Measurements from ENCODE around the gene ATE1. TPM values are rescaled to one million over a fixed set of nuclear protein-coding genes. Genes with fewer than 3 reads are reported as not detected.
"Not testable (repeated sequence)": the region's sequence is repeated elsewhere in the genome, so short reads cannot be mapped to it uniquely, and the experiment has no call there.

Gene ATE1
- total RNA-seq, 2 experiments from 2014 or later: 18.5 to 20.9 TPM

DNA sequence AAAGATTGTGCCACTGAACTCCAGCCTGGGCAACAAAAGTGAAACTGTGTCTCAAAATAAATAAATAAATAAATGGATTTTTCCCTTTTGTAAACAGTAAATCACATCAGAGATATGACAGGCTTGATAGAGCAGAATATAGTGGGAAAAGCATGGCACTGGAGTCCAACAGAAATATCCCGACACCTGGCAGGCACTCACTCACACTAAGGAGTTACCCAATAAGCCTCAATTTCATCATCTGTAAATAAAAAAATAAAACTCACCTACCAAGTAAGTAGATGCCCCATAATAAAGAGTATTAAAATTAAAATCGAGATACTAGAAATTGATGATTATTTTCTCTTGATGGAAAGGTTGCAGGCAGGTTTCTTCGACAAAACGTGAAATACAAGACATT, 1.7 kb downstream of the ATE1 start:
- POLR2A ChIA-PET: no interaction called here
- Mint-ChIP-seq H3K4me3 (peak overlapping the region; percentile 91), H3K27ac (peak overlapping the region; percentile 87)

GRCh38 chr10:121921238-121921931, 6.4 kb downstream of the ATE1 start:
- no peak overlapping the region for H3K4me3 ChIP-seq (ENCODE audit: low read length)
- no peaks in the 10 kb centered on the region for H3K27me3 Mint-ChIP-seq
- no peak for ATAC-seq (ENCODE audit: poor library complexity)
- no peak overlapping the region for H3K27ac ChIP-seq (ENCODE audit: low read depth in 1 of 2, low read length in 2 of 2)
- peaks cover 3% of the 10 kb centered on the region for H3K4me1 ChIP-seq (ENCODE audit: insufficient read depth, low read length)
- ChIA-PET POLR2A (no interaction called here), CTCF (no interaction called here)
- TF ChIP-seq CTCF (IDR thresholded peaks at IDR 0.05): no peak
- H3K4me3 Mint-ChIP-seq: no peak overlapping the region
- peaks cover 12% of the 10 kb centered on the region for H3K4me1 Mint-ChIP-seq (ENCODE audit: low read depth)
- H3K36me3 Mint-ChIP-seq (ENCODE audit: low read depth): peaks cover 56% of the 10 kb centered on the region
- H3K27ac Mint-ChIP-seq: no peak overlapping the region
- H3K27me3 ChIP-seq (ENCODE audit: control insufficient read depth in 1 of 2, insufficient read depth in 2 of 2, low read length in 2 of 2): no peaks in the 10 kb centered on the region
- intact Hi-C loops (cut with DNase I, micrococcal nuclease): loop anchor here in 1 of 2 experiments (10.0 kb wide), 1 partner anchor 1033 kb away; the partner anchor contains the start of gene C10orf88
- no peaks in the 10 kb centered on the region for H3K9me3 Mint-ChIP-seq
- H3K9me3 ChIP-seq (ENCODE audit: control insufficient read depth in 1 of 2, insufficient read depth in 1 of 2, low read length in 2 of 2): no peaks in the 10 kb centered on the region
- H3K36me3 ChIP-seq (ENCODE audit: insufficient read depth, low read length): peaks cover 27% of the 10 kb centered on the region
- no peak for DNase-seq

More for the DNA sequence above, 1.7 kb downstream of the ATE1 start:
- CTCF ChIA-PET: no interaction called here
- H3K9me3 ChIP-seq (ENCODE audit: control insufficient read depth in 1 of 2, insufficient read depth in 1 of 2, low read length in 2 of 2): no peaks in the 10 kb centered on the region
- no peaks in the 10 kb centered on the region for H3K9me3 Mint-ChIP-seq
- H3K4me3 ChIP-seq (ENCODE audit: low read length): no peak overlapping the region
- peaks cover 30% of the 10 kb centered on the region for H3K36me3 Mint-ChIP-seq (ENCODE audit: low read depth)
- H3K4me1 ChIP-seq (ENCODE audit: insufficient read depth, low read length): peaks cover 11% of the 10 kb centered on the region
- ATAC-seq (ENCODE audit: poor library complexity): no peak
- no peak for TF ChIP-seq CTCF (IDR thresholded peaks at IDR 0.05)
- no peaks in the 10 kb centered on the region for H3K27me3 Mint-ChIP-seq
- H3K4me1 Mint-ChIP-seq (ENCODE audit: low read depth): peaks cover 32% of the 10 kb centered on the region
- no peak for DNase-seq
- H3K27me3 ChIP-seq (ENCODE audit: control insufficient read depth in 1 of 2, insufficient read depth in 2 of 2, low read length in 2 of 2): no peaks in the 10 kb centered on the region
- H3K27ac ChIP-seq (ENCODE audit: low read depth in 1 of 2, low read length in 2 of 2): no peak overlapping the region
- intact Hi-C loops (cut with DNase I, micrococcal nuclease): loop anchor here in 1 of 2 experiments (5.0 to 10.0 kb wide), 2 partner anchors 1029 to 1081 kb away; partner anchors contain the start of genes ACADSB, C10orf88 and IKZF5
- H3K36me3 ChIP-seq (ENCODE audit: insufficient read depth, low read length): peaks cover 18% of the 10 kb centered on the region

DNA sequence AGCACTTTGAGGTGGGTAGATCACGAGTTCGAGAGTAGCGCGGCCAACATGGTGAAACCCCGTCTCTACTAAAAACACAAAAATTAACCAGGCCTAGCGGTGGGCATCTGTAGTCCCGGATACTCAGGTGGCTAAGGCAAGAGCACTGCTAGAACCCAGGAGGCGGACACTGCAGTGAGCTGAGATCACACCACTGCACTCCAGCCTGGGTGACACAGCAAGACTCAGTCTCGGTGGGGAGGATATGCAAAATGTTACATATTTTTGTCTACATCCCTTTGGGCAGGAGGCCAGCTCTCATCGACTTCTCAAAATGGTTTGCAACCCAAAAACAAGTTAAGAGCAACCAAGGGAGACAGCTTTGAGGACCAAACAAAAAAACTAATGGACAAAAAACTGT, 8.2 kb downstream of the ATE1 start:
- H3K27me3 Mint-ChIP-seq: no peaks in the 10 kb centered on the region
- H3K4me1 Mint-ChIP-seq (ENCODE audit: low read depth): peaks cover 4% of the 10 kb centered on the region
- no peaks in the 10 kb centered on the region for H3K27me3 ChIP-seq (ENCODE audit: control insufficient read depth in 1 of 2, insufficient read depth in 2 of 2, low read length in 2 of 2)
- ChIA-PET CTCF (interaction anchor here (0.7 kb wide), 1 partner anchor 20 kb away, joined by 3 read pairs; no protein-coding TSS in a partner anchor), POLR2A (no interaction called here)
- H3K9me3 ChIP-seq (ENCODE audit: control insufficient read depth in 1 of 2, insufficient read depth in 1 of 2, low read length in 2 of 2): no peaks in the 10 kb centered on the region
- ATAC-seq (ENCODE audit: poor library complexity): no peak
- TF ChIP-seq CTCF (IDR thresholded peaks at IDR 0.05): no peak
- no peak overlapping the region for H3K4me3 ChIP-seq (ENCODE audit: low read length)
- peaks cover 30% of the 10 kb centered on the region for H3K36me3 ChIP-seq (ENCODE audit: insufficient read depth, low read length)
- H3K9me3 Mint-ChIP-seq: no peaks in the 10 kb centered on the region
- intact Hi-C loops (cut with DNase I, micrococcal nuclease): loop anchor here in 1 of 2 experiments (10.0 kb wide), 1 partner anchor 1035 kb away; the partner anchor contains the start of gene C10orf88
- no peaks in the 10 kb centered on the region for H3K4me1 ChIP-seq (ENCODE audit: insufficient read depth, low read length)
- no peak overlapping the region for H3K27ac Mint-ChIP-seq
- H3K27ac ChIP-seq (ENCODE audit: low read depth in 1 of 2, low read length in 2 of 2): no peak overlapping the region
- H3K4me3 Mint-ChIP-seq: no peak overlapping the region
- DNase-seq: no peak
- H3K36me3 Mint-ChIP-seq (ENCODE audit: low read depth): peaks cover 67% of the 10 kb centered on the region

- H3K36me3 Mint-ChIP-seq (ENCODE audit: low read depth): peaks cover 73% of the 10 kb centered on the region
- H3K4me3 Mint-ChIP-seq; DNase-seq; H3K9me3 ChIP-seq (ENCODE audit: control insufficient read depth in 1 of 2, insufficient read depth in 1 of 2, low read length in 2 of 2); POLR2A ChIA-PET; H3K9me3 Mint-ChIP-seq; H3K27ac ChIP-seq (ENCODE audit: low read depth in 1 of 2, low read length in 2 of 2); H3K27me3 ChIP-seq (ENCODE audit: control insufficient read depth in 1 of 2, insufficient read depth in 2 of 2, low read length in 2 of 2); intact Hi-C loops (cut with DNase I, micrococcal nuclease); ATAC-seq (ENCODE audit: poor library complexity); CTCF ChIA-PET; H3K27me3 Mint-ChIP-seq; H3K4me1 Mint-ChIP-seq (ENCODE audit: low read depth); H3K4me1 ChIP-seq (ENCODE audit: insufficient read depth, low read length); H3K27ac Mint-ChIP-seq; H3K4me3 ChIP-seq (ENCODE audit: low read length): not testable (repeated sequence)
- H3K36me3 ChIP-seq (ENCODE audit: insufficient read depth, low read length): peaks cover 35% of the 10 kb centered on the region
Measured at GRCh38 chr10:121918800-121919199, 9.0 kb downstream of the ATE1 start.
